ENCODE data around the gene TMEM200A.

DNA sequence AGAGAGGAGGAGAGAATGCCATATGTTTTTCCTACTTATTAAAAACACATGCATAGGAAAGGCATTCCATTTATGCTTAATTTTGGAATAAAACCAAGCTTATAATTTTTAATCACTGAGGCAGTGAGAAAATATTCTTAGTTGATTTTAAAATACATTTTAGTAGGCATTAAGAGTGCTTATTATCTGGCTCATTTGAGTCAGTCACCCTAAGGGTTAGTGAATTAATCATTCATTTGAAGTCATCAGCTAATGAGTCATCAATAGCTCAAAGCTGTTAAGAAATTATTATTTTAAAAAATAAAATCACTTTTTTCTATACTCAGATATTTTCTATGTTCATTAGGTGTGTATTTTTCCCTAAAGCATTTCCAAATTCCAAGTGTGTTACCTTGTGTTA is 81.6 kb downstream of the TMEM200A start:
- TF ChIP-seq CTCF (IDR thresholded peaks at IDR 0.05): no peak
- TF ChIP-seq POLR2A (IDR thresholded peaks at IDR 0.05): no peak
